HG03196 (cell line): ENCODE measurements around the gene SEC24A.
"Not testable (repeated sequence)": the region's sequence is repeated elsewhere in the genome, so short reads cannot be mapped to it uniquely, and the experiment has no call there.

Experiments
- ATAC-seq: cut with Tn5 transposase; IDR thresholded peaks from one replicate; pipeline ENCODE4 v1.9.1; 2021; ENCODE audit not compliant: unreplicated experiment

SEC24A gene

DNA sequence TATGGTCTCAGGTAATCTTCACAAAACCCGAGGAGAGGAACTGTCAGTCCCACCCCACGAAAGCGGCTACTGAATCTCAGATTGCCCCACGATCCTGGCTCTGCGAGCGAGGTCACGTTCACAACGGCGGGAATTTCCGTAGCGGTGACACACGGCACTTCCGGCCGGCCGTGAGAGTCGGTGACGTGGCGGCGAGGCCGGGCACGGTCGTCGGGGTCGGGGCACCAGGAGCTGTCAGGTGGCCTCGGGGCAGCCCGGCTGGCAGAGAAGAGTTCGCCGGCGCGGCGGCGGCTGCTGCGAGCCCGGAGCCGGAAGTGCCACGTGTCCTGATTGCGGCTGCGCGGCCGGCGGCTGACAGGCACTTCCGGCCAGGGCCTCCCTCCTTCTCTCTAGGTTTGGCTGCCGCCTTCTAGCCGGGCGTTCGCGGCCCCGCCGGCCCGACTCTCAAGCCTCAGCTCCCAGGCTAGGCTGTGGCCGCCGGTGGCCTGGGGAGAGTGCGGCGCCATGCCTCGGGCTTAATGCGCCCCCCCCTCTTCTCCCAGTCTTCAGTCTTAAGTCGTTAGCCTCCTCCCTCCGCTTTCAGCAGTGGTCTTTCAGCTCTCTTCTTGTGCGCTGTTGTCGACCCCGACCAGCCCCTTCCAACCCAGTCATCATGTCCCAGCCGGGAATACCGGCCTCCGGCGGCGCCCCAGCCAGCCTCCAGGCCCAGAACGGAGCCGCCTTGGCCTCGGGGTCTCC lies at the start of gene SEC24A:
Gene SEC24A, plus strand, starts transcription at position 361 of the 738 bp plus-strand sequence. Its CDS starts 292 bp downstream, at position 653.
- peak; percentile 82 for ATAC-seq

- not testable (repeated sequence) for ATAC-seq
These were observed 48.8 kb upstream of the SEC24A start for GRCh38 chr5:134599820-134600219.

DNA sequence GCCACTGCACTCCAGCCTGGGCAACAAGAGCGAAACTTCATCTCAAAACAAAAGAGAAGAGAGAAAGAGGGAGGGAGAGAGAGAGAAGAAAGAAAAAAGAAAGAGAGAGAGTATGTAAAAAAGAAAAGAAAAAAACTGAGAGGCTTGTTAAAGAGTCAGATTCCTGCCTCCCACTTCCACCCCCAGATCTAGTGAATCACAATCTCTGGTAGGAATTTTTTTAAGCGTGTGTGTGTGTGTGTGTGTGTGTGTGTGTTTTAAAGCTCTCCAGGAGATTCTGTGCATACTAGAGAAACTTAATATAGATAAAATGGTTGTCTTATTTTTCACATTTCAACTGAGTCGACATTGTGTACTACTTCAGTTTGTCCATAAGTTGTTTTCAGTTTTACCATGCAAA lies 48.0 kb upstream of the SEC24A start:
- no peak for ATAC-seq

- ATAC-seq, result no peak
These were observed 45.5 kb upstream of the SEC24A start for GRCh38 chr5:134603059-134603458.

DNA sequence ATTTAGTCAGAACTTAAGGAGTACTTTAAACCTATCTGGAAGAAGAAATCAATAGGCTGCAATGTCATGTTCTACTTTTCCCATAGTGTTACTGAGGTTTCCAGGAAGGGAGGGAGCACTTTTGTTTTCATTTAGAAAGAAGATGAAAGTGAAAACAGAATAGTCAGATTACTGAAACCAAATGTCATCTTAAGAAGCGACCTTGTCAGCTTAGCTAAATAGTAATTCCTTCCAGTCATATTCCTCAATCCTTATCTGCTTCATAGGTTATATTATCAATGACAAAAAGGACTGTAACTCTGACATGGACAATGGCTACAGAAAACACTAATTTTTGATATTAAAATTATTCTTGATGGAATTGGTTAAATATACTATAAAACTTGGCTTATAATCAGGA lies 43.7 kb upstream of the SEC24A start:
- peak; percentile 43 for ATAC-seq

DNA sequence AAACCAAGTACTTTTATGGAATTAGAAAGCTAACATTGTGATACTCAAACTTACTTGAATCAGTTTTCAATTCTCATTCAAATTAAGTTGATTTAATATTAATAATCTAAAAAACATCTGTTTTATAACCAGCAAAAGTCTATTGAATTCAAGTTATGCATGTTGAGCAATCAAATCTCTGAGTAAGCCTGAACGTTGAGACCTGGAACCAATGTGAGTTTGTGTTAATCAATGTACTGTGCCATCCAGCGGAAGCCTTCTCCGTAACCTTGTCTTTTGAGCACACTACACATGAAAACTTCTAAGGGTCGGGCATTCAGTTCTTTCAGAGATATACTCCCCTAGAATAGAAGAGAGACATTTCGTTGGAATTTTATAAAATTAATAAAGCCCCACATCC lies 41.9 kb upstream of the SEC24A start:
- ATAC-seq, result no peak

DNA sequence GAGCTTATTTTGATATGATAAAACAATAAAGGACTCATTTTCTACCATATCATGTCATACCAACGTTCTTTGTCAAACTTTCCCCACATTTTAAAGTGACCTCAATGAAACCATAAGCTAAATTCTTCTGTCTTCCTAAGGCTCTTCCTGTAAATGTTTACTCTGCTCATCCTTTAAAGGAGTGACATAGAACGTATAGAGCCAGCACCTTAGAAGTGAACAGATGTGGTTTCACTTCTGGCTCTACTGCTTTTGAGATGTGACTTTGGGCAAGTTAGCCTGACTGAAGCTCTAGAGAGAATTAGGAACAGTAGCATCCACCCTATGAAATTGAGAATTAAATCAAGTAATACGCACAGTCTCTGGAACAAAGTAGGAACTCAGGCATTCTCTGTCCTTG lies 40.0 kb upstream of the SEC24A start:
- ATAC-seq, result no peak

DNA sequence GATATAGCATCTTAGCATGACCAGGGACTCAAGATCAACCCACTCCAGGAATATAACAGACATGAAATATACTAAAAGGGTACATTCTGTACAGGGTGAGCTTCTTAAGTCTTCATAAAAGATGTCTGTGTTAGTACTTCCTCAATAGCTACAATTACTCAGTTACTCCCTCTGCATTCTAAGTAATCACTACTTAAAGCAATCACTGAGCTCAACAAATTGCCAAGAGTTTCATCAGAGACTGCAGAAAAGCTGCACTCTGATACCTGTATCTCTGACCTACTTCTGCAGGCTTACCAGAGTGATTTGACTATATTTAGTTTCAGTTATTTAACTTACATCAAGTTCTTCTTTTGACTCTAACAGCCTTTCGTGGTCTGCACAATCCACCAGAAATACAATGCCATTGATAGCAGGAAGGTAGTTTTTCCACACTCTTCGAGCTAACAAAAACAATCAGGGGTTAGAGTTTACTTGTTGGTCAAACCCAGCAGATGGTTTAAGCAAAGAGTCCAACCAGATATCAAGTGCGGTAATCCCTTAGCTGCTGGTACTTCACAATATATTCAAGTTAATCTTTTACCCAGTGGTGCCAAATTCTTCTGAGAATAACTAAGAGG lies 39.2 kb upstream of the SEC24A start:
- peak; percentile 38 for ATAC-seq

GRCh38 chr5:134610725-134611124 lies 37.9 kb upstream of the SEC24A start:
- no peak for ATAC-seq

DNA sequence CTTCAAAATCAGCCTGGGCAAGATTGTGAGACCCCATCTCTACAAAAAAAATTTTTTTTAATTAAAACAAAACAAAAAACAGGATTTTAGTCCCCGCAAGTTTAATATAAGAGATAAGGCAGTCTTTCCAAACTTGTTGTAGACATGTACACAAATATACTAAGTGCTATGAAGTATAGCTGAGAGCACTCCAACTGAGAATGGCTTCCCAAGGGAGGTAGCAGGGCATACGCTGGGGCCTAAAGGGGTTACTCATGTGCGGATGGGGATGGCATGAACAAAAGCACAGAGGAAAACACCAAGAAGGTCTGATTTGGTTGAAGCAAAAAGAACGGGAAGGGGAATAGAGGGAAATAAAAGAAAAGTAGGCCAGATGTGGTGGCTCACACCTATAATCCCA lies 37.1 kb upstream of the SEC24A start:
- no peak for ATAC-seq

DNA sequence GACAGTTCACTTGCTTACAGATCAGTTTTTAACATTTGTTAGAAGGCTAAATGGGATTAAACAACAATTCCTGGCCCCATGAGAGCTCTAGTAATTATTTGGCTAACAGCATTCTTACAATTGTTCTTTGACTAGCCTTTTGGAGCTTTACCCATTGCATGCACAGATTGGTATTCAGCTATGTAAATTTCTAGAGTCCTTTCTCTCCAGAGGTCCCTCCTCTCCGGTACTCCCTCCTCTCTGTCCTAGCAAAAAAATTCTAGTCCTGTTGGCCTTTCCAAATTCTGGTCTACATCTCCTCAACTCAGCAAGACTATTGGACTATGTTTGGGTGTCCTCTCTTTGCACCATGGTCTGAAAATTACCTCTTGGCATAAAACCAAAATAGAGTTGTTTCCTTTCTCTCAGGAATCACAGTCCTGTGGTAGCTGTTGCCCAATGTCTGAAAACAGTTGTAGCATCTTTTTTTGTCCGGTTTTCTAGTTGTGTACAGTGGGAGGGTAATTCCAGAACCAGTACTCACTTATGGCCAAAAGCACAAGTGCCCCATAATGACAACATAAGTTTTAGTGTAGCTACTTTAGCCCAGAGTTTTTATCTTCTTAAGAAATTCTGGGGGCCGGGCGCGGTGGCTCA lies 34.0 kb upstream of the SEC24A start:
- no peak for ATAC-seq

DNA sequence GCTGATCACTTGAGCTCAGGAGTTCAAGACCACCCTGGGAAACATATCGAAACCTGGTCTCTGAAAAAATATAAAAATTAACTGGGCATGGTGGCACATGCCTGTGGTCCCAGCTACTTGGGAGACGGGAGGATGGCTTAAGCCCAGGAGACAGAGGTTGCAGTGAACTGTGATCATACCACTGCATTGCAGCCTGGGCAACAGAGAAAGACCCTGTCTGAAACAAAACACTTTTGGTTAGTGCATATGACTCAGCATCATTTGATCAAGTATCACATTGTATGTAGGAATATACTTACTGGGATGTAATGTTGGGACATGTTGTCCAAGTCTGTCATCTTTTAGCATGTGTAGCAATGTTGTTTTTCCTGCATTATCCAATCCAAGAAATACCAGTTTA lies 28.0 kb upstream of the SEC24A start:
- no peak for ATAC-seq

DNA sequence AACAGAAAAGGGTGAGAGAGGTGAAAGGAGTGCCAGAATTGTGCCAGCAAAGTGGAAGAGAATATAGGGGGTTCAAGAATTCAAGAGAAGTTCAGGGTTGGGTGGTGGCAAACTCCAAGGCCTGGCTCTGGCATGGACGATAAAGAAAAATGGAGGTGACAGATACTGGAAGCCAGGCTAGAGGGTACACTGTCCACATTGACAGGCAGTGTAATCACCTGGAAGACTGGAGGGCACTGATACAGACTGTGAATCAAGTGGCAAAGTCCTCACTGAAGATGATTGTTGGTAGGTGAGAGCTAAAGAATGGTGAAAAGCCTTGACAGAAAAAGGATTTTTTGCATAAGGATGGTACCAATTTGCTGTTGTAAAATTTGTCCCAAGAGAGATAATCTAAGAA lies 23.0 kb upstream of the SEC24A start:
- no peak for ATAC-seq

DNA sequence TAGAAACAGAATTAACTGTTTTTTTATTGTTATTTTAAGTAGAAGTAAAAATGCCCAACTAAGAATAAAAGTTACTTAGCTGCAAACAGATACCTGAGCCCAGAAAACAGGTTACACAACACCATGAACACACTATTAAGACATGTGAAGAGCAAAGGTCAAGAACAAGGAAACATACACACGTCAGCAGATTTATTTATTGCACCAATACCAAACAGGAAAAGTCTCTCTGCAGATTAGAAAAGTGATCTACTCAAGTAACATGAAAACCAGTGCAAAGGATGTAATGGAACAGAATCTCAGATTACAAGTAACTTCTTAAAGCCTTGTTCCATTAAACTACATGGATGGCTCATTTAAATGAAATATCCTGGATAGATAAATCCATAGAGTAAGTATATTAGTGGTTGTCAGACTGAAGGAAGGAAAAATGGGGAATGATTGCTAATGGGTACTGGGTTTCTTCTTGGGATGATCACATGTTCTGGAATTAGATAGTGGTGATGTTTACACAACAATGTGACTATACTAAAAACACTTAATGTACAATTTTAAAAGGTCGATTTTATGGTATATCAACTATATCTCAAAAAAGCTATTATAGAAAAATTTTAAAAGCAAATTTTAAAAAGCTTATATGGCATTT lies 22.1 kb upstream of the SEC24A start:
- no peak for ATAC-seq

- no peak for ATAC-seq
These were observed 14.4 kb upstream of the SEC24A start for GRCh38 chr5:134634227-134634626.

DNA sequence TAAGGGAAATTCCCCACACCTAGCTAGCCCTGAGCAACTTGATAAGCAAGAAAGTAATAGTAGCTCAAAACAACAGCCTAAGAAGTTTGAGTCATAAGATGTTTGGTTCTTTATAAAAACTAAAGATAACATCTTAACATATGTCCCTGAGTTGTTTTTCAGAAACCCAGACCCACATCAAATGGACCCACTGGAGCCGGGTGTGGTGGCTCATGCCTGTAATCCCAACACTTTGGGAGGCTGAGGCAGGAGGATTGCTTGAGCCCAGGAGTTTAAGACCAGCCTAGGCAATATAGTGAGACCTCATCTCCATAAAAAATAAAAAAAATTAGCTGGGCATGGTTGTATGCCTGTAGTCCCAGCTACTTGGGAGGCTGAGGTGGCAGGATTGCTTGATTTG lies 13.2 kb upstream of the SEC24A start:
- ATAC-seq, result not testable (repeated sequence)

GRCh38 chr5:134637116-134637721 lies 11.4 kb upstream of the SEC24A start:
- ATAC-seq, result no peak

GRCh38 chr5:134638760-134639201 lies 9.8 kb upstream of the SEC24A start:
- ATAC-seq, result no peak

GRCh38 chr5:134642931-134643530 lies 5.6 kb upstream of the SEC24A start:
- ATAC-seq, result no peak

GRCh38 chr5:134647750-134648424 lies 698 bp upstream of the SEC24A start:
- ATAC-seq, result peak; percentile 38
